IMR-90 (cell line): ENCODE data around the gene SCTR. TPM values are rescaled to one million over a fixed set of nuclear protein-coding genes. Genes with fewer than 3 reads are reported as not detected.
A peak's percentile ranks its signal among the peaks of the same experiment; 100 is the strongest.

Source experiments
- ATAC-seq: fragments of 200-7000 bp; cut with Tn5 transposase; 2 replicates; pipeline ENCODE4 v1.9.1; 2020; ENCODE audit warnings: low read depth, mild to moderate bottlenecking, moderate library complexity
- BruUV-seq: library from RNA; stranded (reverse); fragments of 400-500 nt; replicated peaks from 2 replicates; lab custom pipeline; 2021; lab: Mats Ljungman, UMichigan
- CTCF ChIA-PET: fragments of 300-600 bp; formaldehyde crosslinking; extraction: SDS; loops from one replicate; lab custom pipeline; 2021; ENCODE audit warnings: antibody characterized with exemption; lab: Yijun Ruan, JAX
- POLR2A ChIA-PET: fragments of 300-600 bp; sonication (Branson Sonifier 250); formaldehyde crosslinking; loops from one replicate; lab custom pipeline; 2022; ENCODE audit warnings: antibody characterized with exemption; ENCODE audit not compliant: unreplicated experiment; lab: Charles Lee
- DNase-seq: peaks from one replicate; pipeline ENCODE4 v3.0.0; 2013
- H2AFZ ChIP-seq: replicated peaks from 2 replicates; pipeline ENCODE3; 2013; ENCODE audit warnings: low read length, mild to moderate bottlenecking; ENCODE audit not compliant: poor library complexity
- H2AK5ac ChIP-seq: 2 replicates; pipeline ENCODE4 v1.6.1; 2013; ENCODE audit warnings: low read depth, low read length, inconsistent platforms
- H2AK9ac ChIP-seq: replicated peaks from 2 replicates; pipeline ENCODE3; 2013; ENCODE audit warnings: mild to moderate bottlenecking, low read depth, low read length, moderate library complexity; ENCODE audit not compliant: poor library complexity
- H2BK120ac ChIP-seq: 2 replicates; pipeline ENCODE4 v1.6.1; 2013; ENCODE audit warnings: low read depth, low read length, inconsistent platforms
- H2BK15ac ChIP-seq: 3 replicates; pipeline ENCODE4 v1.6.1; 2013; ENCODE audit warnings: low read depth, low read length, inconsistent platforms
- H2BK20ac ChIP-seq: 2 replicates; pipeline ENCODE4 v1.6.1; 2013; ENCODE audit warnings: low read depth, mild to moderate bottlenecking, inconsistent platforms, low read length, moderate library complexity
- H2BK5ac ChIP-seq: 2 replicates; pipeline ENCODE4 v1.6.1; 2013; ENCODE audit warnings: mild to moderate bottlenecking, low read depth, low read length, inconsistent platforms; ENCODE audit not compliant: poor library complexity, severe bottlenecking
- H3K14ac ChIP-seq: replicated peaks from 2 replicates; pipeline ENCODE4 v1.6.1; 2013; ENCODE audit warnings: low read depth, low read length, inconsistent platforms
- H3K18ac ChIP-seq: 2 replicates; pipeline ENCODE4 v1.6.1; 2013; ENCODE audit warnings: low read depth, low read length, control low read depth
- H3K23ac ChIP-seq: 2 replicates; pipeline ENCODE4 v1.6.1; 2013; ENCODE audit warnings: low read depth, low read length, inconsistent platforms
- H3K27ac ChIP-seq: 2 replicates; pipeline ENCODE4 v1.5.1; 2013; ENCODE audit warnings: mild to moderate bottlenecking, control low read depth, low read length; ENCODE audit not compliant: insufficient read depth
- H3K27me3 ChIP-seq: 2 replicates; pipeline ENCODE4 v1.6.1; 2013; ENCODE audit warnings: low read length; ENCODE audit not compliant: control insufficient read depth, insufficient read depth
- H3K36me3 ChIP-seq: 2 replicates; pipeline ENCODE4 v1.6.1; 2013; ENCODE audit warnings: low read length, mixed read lengths; ENCODE audit not compliant: control insufficient read depth, insufficient read depth
- H3K4ac ChIP-seq: 2 replicates; pipeline ENCODE4 v1.6.1; 2013; ENCODE audit warnings: low read depth, low read length, inconsistent platforms
- H3K4me1 ChIP-seq: 2 replicates; pipeline ENCODE4 v1.6.1; 2013; ENCODE audit warnings: low read length, mixed read lengths; ENCODE audit not compliant: control insufficient read depth, insufficient read depth
- H3K4me2 ChIP-seq: 2 replicates; pipeline ENCODE4 v1.6.1; 2013; ENCODE audit warnings: low read depth, mild to moderate bottlenecking, control low read depth, low read length, moderate library complexity
- H3K4me3 ChIP-seq: 2 replicates; pipeline ENCODE4 v1.5.1; 2013; ENCODE audit warnings: low read depth, mild to moderate bottlenecking, control low read depth, low read length, moderate library complexity; ENCODE audit not compliant: insufficient read depth
- H3K56ac ChIP-seq: 2 replicates; pipeline ENCODE4 v1.6.1; 2013; ENCODE audit warnings: low read length, inconsistent platforms; ENCODE audit not compliant: insufficient read depth; ENCODE audit errors: extremely low read depth
- H3K79me1 ChIP-seq, 2 experiments: 2 replicates each; pipeline ENCODE4 v1.6.1; 2013; ENCODE audit warnings: low read length in 2 of 2, inconsistent platforms in 1 of 2, low read depth in 1 of 2
- H3K9ac ChIP-seq: 2 replicates; pipeline ENCODE4 v1.6.1; 2013; ENCODE audit warnings: low read depth, low read length, control low read depth
- H3K9me1 ChIP-seq: 2 replicates; pipeline ENCODE4 v1.6.1; 2013; ENCODE audit warnings: low read length, inconsistent platforms; ENCODE audit not compliant: insufficient read depth
- H3K9me3 ChIP-seq: 2 replicates; pipeline ENCODE4 v1.6.1; 2013; ENCODE audit warnings: low read length; ENCODE audit not compliant: control insufficient read depth, insufficient read depth
- H4K20me1 ChIP-seq: 2 replicates; pipeline ENCODE4 v1.6.1; 2013; ENCODE audit warnings: low read length, inconsistent platforms; ENCODE audit not compliant: insufficient read depth
- H4K5ac ChIP-seq: 2 replicates; pipeline ENCODE4 v1.6.1; 2013; ENCODE audit warnings: mild to moderate bottlenecking, low read depth, low read length, control low read depth
- H4K8ac ChIP-seq, 2 experiments: 2 replicates each; pipeline ENCODE4 v1.6.1; 2013; ENCODE audit warnings: low read depth in 2 of 2, low read length in 2 of 2, control low read depth in 1 of 2, inconsistent platforms in 1 of 2
- H4K91ac ChIP-seq: 2 replicates; pipeline ENCODE4 v1.6.1; 2013; ENCODE audit warnings: low read depth, low read length, inconsistent platforms; ENCODE audit not compliant: insufficient read depth
- NFE2L2 ChIP-seq: fragments of 150-350 bp; IDR thresholded peaks from 2 replicates; pipeline ENCODE4 v1.6.1; 2016; ENCODE audit warnings: low read depth, mild to moderate bottlenecking, low read length
- RFX5 ChIP-seq: IDR thresholded peaks from 2 replicates; pipeline ENCODE4 v1.8.0; 2012; ENCODE audit warnings: low read depth, mild to moderate bottlenecking, low read length, moderate library complexity
- WGBS, 2 experiments: methylation state at CpG; one replicate each; pipeline versions ENCODE4 v1.1.5 to v1.1.7; 2013; ENCODE audit warnings: missing lambda C conversion rate in 2 of 2; ENCODE audit not compliant: insufficient read length in 1 of 2; ENCODE audit errors: extremely low coverage in 2 of 2; 5-methylcytosine and 5-hydroxymethylcytosine counted together
- dilution Hi-C: fragments of 300-500 bp; cut with HindIII; formaldehyde crosslinking; loops from one replicate; pipeline ENCODE4 v1.14.3; 2018; ENCODE audit warnings: low sequenced_read_pairs; ENCODE audit not compliant: unreplicated experiment
- in situ Hi-C: fragments of 300-500 bp; cut with MboI; formaldehyde crosslinking; loops from 3 replicates; pipeline ENCODE4 v1.14.3; 2019; ENCODE audit warnings: low sequenced_read_pairs, inconsistent platforms, mixed read lengths
- intact Hi-C: fragments of 100-400 bp; cut with micrococcal nuclease; formaldehyde crosslinking; loops from 2 replicates; pipeline ENCODE4 v1.10.0; 2022
- polyA plus RNA-seq, 3 experiments: library from polyadenylated mRNA; depleted of rRNA; stranded (reverse); fragments of >200 nt; gene quantifications; 2 replicates each; pipeline ENCODE4 v1.2.3, GENCODE V29; 2012; ENCODE audit warnings: low replicate concordance in 1 of 3
- total RNA-seq: library from RNA; depleted of rRNA; stranded (reverse); fragments of >200 nt; gene quantifications from 2 replicates; pipeline ENCODE4 v1.2.3, GENCODE V29; 2012
- TF ChIP-seq, protein P1 (sequence below): fragments of 150-350 bp; IDR thresholded peaks from 2 replicates; pipeline ENCODE4 v1.6.1; 2016; ENCODE audit warnings: low read depth, mild to moderate bottlenecking, low read length, moderate library complexity, borderline replicate concordance
- TF ChIP-seq, protein P2 (sequence below): fragments of 150-350 bp; IDR thresholded peaks from 2 replicates; pipeline ENCODE4 v1.6.1; 2017; ENCODE audit warnings: mild to moderate bottlenecking, antibody characterized with exemption, low read length, low read depth

The SCTR gene
- total and polyA plus RNA-seq, 2 of the 4 experiments (the other 2 are of a cell fraction): not detected

DNA sequence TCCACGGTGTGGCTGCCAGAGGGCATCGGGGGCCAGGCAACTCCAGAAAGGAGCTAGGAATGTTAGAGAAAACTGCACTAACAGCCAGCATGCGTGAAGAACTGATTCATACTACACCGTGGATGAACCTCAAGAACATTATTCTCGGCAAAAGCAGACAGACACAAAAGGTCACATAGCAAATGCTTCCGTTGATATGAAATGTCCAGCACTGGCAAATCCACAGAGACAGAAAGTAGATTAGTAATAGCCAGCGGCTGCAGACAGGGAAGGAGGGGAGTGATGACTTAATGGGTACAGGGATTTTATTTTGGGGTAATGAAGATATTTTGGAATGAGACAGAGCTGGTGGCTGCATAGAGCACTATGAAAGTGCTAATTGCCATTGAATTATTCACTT, 37.4 kb downstream of the SCTR start:
- Histone ChIP-seq H4K91ac (no peak overlapping the region), H2AK9ac (no peak overlapping the region), H3K4me1 (peaks cover 3% of the 10 kb centered on the region), H2BK5ac (no peak overlapping the region), H3K4me3 (no peak overlapping the region), H3K9me3 (no peaks in the 10 kb centered on the region), H4K5ac (no peak overlapping the region), H3K18ac (no peak overlapping the region), H3K27ac (no peak overlapping the region), H4K8ac (no peak overlapping the region), H3K27me3 (peaks cover 21% of the 10 kb centered on the region), H2BK20ac (no peak overlapping the region), H3K9me1 (no peaks in the 10 kb centered on the region; the same call in 1 of the 2 replicates), H3K9ac (no peak overlapping the region), H3K23ac (no peak overlapping the region), H2AFZ (no peak overlapping the region), H3K4ac (no peak overlapping the region), H4K20me1 (no peaks in the 10 kb centered on the region), H3K56ac (no peak overlapping the region), H3K79me1 (no peaks in the 10 kb centered on the region), H3K36me3 (no peaks in the 10 kb centered on the region), H2BK120ac (no peak overlapping the region), H2AK5ac (no peak overlapping the region), H3K4me2 (no peak overlapping the region), H3K14ac (no peak overlapping the region), H2BK15ac (no peak overlapping the region)
- TF ChIP-seq RFX5: no peak
- TF ChIP-seq, protein P1, sequence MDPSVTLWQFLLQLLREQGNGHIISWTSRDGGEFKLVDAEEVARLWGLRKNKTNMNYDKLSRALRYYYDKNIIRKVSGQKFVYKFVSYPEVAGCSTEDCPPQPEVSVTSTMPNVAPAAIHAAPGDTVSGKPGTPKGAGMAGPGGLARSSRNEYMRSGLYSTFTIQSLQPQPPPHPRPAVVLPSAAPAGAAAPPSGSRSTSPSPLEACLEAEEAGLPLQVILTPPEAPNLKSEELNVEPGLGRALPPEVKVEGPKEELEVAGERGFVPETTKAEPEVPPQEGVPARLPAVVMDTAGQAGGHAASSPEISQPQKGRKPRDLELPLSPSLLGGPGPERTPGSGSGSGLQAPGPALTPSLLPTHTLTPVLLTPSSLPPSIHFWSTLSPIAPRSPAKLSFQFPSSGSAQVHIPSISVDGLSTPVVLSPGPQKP: no peak
- TF ChIP-seq NFE2L2: no peak
- TF ChIP-seq, protein P2, sequence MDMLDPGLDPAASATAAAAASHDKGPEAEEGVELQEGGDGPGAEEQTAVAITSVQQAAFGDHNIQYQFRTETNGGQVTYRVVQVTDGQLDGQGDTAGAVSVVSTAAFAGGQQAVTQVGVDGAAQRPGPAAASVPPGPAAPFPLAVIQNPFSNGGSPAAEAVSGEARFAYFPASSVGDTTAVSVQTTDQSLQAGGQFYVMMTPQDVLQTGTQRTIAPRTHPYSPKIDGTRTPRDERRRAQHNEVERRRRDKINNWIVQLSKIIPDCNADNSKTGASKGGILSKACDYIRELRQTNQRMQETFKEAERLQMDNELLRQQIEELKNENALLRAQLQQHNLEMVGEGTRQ: no peak
- in situ Hi-C loops (no loop called here), intact Hi-C loops (no loop called here), dilution Hi-C loops (no loop called here)
- ATAC-seq (no peak), DNase-seq (peak; percentile 16)
- 40% methylated on average over 3 of the region's 7 CpGs; no CpG with 5 or more reads in 1 of the 2 experiments for WGBS, 2 experiments
- CTCF ChIA-PET: no interaction called here
- BruUV-seq: no TSS peak
- POLR2A ChIA-PET: no interaction called here
